Neutrophil (primary cell): ENCODE data around the gene LCN12.

Experiments
- H3K27ac ChIP-seq: fragments of 200-600 bp; sonication (generic); 2 replicates; pipeline ENCODE4 v1.5.1; 2016; ENCODE audit warnings: mild to moderate bottlenecking, moderate library complexity
- H3K27me3 ChIP-seq: fragments of 200-600 bp; sonication (generic); 2 replicates; pipeline ENCODE4 v1.6.0; 2016; ENCODE audit warnings: mild to moderate bottlenecking
- H3K36me3 ChIP-seq: fragments of 200-600 bp; sonication (generic); 2 replicates; pipeline ENCODE4 v1.5.1; 2017
- H3K4me1 ChIP-seq, 2 experiments: fragments of 200-600 bp in 1 of 2; sonication (generic) in 1 of 2; 1 replicate in 1 of 2; 2 replicates in 1 of 2; pipeline versions ENCODE4 v1.5.1 to v1.6.1; 2013 to 2016; ENCODE audit warnings: low read depth in 1 of 2, low read length in 1 of 2, mild to moderate bottlenecking in 1 of 2, moderate library complexity in 1 of 2; ENCODE audit not compliant: control insufficient read depth in 1 of 2, insufficient read depth in 1 of 2
- H3K4me3 ChIP-seq, 2 experiments: fragments of 200-600 bp in 1 of 2; sonication (generic) in 1 of 2; 1 replicate in 1 of 2; 2 replicates in 1 of 2; pipeline ENCODE4 v1.5.1; 2013 to 2016; ENCODE audit warnings: low read depth in 1 of 2, low read length in 1 of 2, mild to moderate bottlenecking in 1 of 2, moderate library complexity in 1 of 2
- H3K9me3 ChIP-seq: fragments of 200-600 bp; sonication (generic); 2 replicates; pipeline ENCODE4 v1.5.1; 2016
- CTCF ChIP-seq: fragments of 200-600 bp; sonication (generic); IDR thresholded peaks from 2 replicates; pipeline ENCODE4 v1.5.1; 2016; ENCODE audit warnings: antibody characterized with exemption

LCN12 gene

GRCh38 chr9:136942112-136942880, 9.8 kb upstream of the LCN12 start:
- Histone ChIP-seq H3K27me3 (no peaks in the 10 kb centered on the region), H3K36me3 (peaks cover 43% of the 10 kb centered on the region), H3K9me3 (no peaks in the 10 kb centered on the region), H3K27ac (no peak overlapping the region), H3K4me1 (peaks cover 17 to 18% of the 10 kb centered on the region in 2 experiments), H3K4me3 (no peak overlapping the region)
- no peak for TF ChIP-seq CTCF

GRCh38 chr9:136942881-136943230, 9.2 kb upstream of the LCN12 start:
- Histone ChIP-seq H3K4me3 (peak overlapping the region in 1 of 2 experiments; percentile 78), H3K36me3 (peaks cover 43% of the 10 kb centered on the region), H3K27me3 (no peaks in the 10 kb centered on the region), H3K9me3 (no peaks in the 10 kb centered on the region), H3K27ac (no peak overlapping the region), H3K4me1 (peaks cover 17 to 18% of the 10 kb centered on the region in 2 experiments)
- TF ChIP-seq CTCF: no peak

GRCh38 chr9:136943291-136944211, 8.5 kb upstream of the LCN12 start:
- peak overlapping the region; percentile 78 to 83 for H3K4me3 ChIP-seq
- H3K4me1 ChIP-seq: peaks cover 17 to 18% of the 10 kb centered on the region in 2 experiments
- no peak for TF ChIP-seq CTCF
- H3K9me3 ChIP-seq: no peaks in the 10 kb centered on the region
- peak overlapping the region; percentile 94 for H3K27ac ChIP-seq
- peaks cover 43% of the 10 kb centered on the region for H3K36me3 ChIP-seq
- no peaks in the 10 kb centered on the region for H3K27me3 ChIP-seq

- H3K36me3 ChIP-seq: peaks cover 42% of the 10 kb centered on the region
- no peaks in the 10 kb centered on the region for H3K27me3 ChIP-seq
- no peak for TF ChIP-seq CTCF
- peaks cover 18 to 21% of the 10 kb centered on the region in 2 experiments for H3K4me1 ChIP-seq
- no peaks in the 10 kb centered on the region for H3K9me3 ChIP-seq
- peak overlapping the region; percentile 78 to 83 for H3K4me3 ChIP-seq
- peak overlapping the region; percentile 94 for H3K27ac ChIP-seq
Measured at GRCh38 chr9:136944212-136944518, 7.9 kb upstream of the LCN12 start.

- peaks cover 36% of the 10 kb centered on the region for H3K36me3 ChIP-seq
- peak; percentile 99 for TF ChIP-seq CTCF
Measured at GRCh38 chr9:136944519-136945332, 7.3 kb upstream of the LCN12 start, which contains the start of the genes C8G and FBXW5. C8G (plus strand) TSS chr9:136945243; CDS start chr9:136945321, 78 bp downstream. FBXW5 (minus strand) TSS chr9:136944738; CDS start chr9:136944083, 655 bp downstream.

More at GRCh38 chr9:136944519-136945332, 7.3 kb upstream of the LCN12 start, which contains the start of the genes C8G and FBXW5:
- Histone ChIP-seq H3K27ac (peak within 1 kb of the TSS; percentile 94), H3K4me1 (peaks cover 22 to 24% of the 10 kb centered on the region in 2 experiments), H3K9me3 (no peaks in the 10 kb centered on the region), H3K4me3 (peak within 1 kb of the TSS; percentile 78 to 83), H3K27me3 (no peaks in the 10 kb centered on the region)
